K562 (cell line): ENCODE results near the gene GGACT. TPM values are rescaled to one million over a fixed set of nuclear protein-coding genes. Genes with fewer than 3 reads are reported as not detected.

Experiments used
- ATAC-seq: fragments of 200-7000 bp; cut with Tn5 transposase; 3 replicates; pipeline ENCODE4 v1.9.1; 2020; ENCODE audit warnings: moderate library complexity
- BruUV-seq: library from RNA; stranded (reverse); fragments of 400-500 nt; replicated peaks from 2 replicates; lab custom pipeline; 2021; lab: Mats Ljungman, UMichigan
- CTCF ChIA-PET: fragments of 300-600 bp; formaldehyde crosslinking; extraction: SDS; loops from one replicate; lab custom pipeline; 2021; ENCODE audit warnings: low intra/inter-chr PET ratio; lab: Yijun Ruan, JAX
- POLR2A ChIA-PET: fragments of 300-600, 350-650 bp; sonication (Branson Sonifier 250); formaldehyde crosslinking; extraction: SDS; loops from one replicate; lab custom pipeline; 2021; ENCODE audit warnings: antibody characterized with exemption, inconsistent platforms; lab: Yijun Ruan, JAX
- DNase-seq, 4 experiments: peaks; one replicate each; pipeline versions ENCODE4 v3.0.0 to v3.0.0-alpha.2; 2011 to 2018; ENCODE audit warnings: low spot score in 3 of 4, mixed read lengths in 3 of 4; ENCODE audit errors: extremely low read depth in 1 of 4
- FAIRE-seq: peaks from 2 replicates; lab custom pipeline; 2011; peaks lifted over from hg19 to GRCh38; lab: Jason Lieb, UNC
- H2AFZ ChIP-seq: 2 replicates; pipeline ENCODE4 v1.6.0; 2011; ENCODE audit warnings: low read depth, low read length, control low read depth, inconsistent platforms
- H3K27ac ChIP-seq: fragments of 200-600 bp; 3 replicates; pipeline ENCODE4 v1.8.0; 2011; ENCODE audit warnings: low read depth, mild to moderate bottlenecking, control low read depth, inconsistent platforms, low read length, moderate library complexity, mixed read lengths; ENCODE audit errors: extremely low read depth
- H3K27me3 ChIP-seq, 2 experiments: fragments of 300-600 bp in 1 of 2; 2 replicates in 1 of 2; 3 replicates in 1 of 2; pipeline versions ENCODE4 v1.6.0 to v1.8.0; 2011; ENCODE audit warnings: inconsistent platforms in 2 of 2, low read length in 2 of 2, mild to moderate bottlenecking in 1 of 2, mixed read lengths in 1 of 2, moderate library complexity in 1 of 2; ENCODE audit not compliant: control insufficient read depth in 2 of 2, insufficient read depth in 2 of 2
- H3K36me3 ChIP-seq: fragments of 300-600 bp; 3 replicates; pipeline ENCODE4 v1.8.0; 2011; ENCODE audit warnings: mild to moderate bottlenecking, low read length, inconsistent platforms; ENCODE audit not compliant: control insufficient read depth, insufficient read depth
- H3K4me1 ChIP-seq, 2 experiments: fragments of 200-600 bp in 1 of 2; replicated peaks in 1 of 2; 2 replicates in 1 of 2; 3 replicates in 1 of 2; pipeline versions ENCODE4 v1.5.1 to v1.8.0; 2011; ENCODE audit warnings: inconsistent platforms in 2 of 2, low read length in 2 of 2, mild to moderate bottlenecking in 1 of 2, mixed read lengths in 1 of 2, moderate library complexity in 1 of 2; ENCODE audit not compliant: control insufficient read depth in 2 of 2, insufficient read depth in 2 of 2
- H3K4me2 ChIP-seq: 2 replicates; pipeline ENCODE4 v1.6.1; 2011; ENCODE audit warnings: low read length, control low read depth, inconsistent platforms, mixed read lengths; ENCODE audit not compliant: insufficient read depth
- H3K4me3 ChIP-seq: fragments of 200-600 bp; sonication (generic), shearing (Covaris generic); 2 replicates; pipeline ENCODE4 v1.5.1; 2016; ENCODE audit warnings: control low read depth, inconsistent platforms
- H3K79me2 ChIP-seq: fragments of 200-600 bp; 3 replicates; pipeline ENCODE4 v1.8.0; 2011; ENCODE audit warnings: low read length, inconsistent platforms; ENCODE audit not compliant: control insufficient read depth, insufficient read depth
- H3K9ac ChIP-seq, 2 experiments: 2 replicates each; pipeline versions ENCODE4 v1.6.0 to v1.6.1; 2011; ENCODE audit warnings: low read depth in 2 of 2, low read length in 2 of 2, control low read depth in 1 of 2, inconsistent platforms in 1 of 2, mild to moderate bottlenecking in 1 of 2, mixed read lengths in 1 of 2; ENCODE audit not compliant: insufficient read depth in 1 of 2
- H3K9me1 ChIP-seq: one replicate; pipeline ENCODE4 v1.6.0; 2011; ENCODE audit warnings: inconsistent platforms, mild to moderate bottlenecking, low read length, moderate library complexity; ENCODE audit not compliant: control insufficient read depth, insufficient read depth
- H3K9me3 ChIP-seq: replicated peaks from 2 replicates; pipeline ENCODE4 v1.5.1; 2011; ENCODE audit warnings: low read depth, low read length, inconsistent platforms; ENCODE audit not compliant: control insufficient read depth, insufficient read depth
- H4K20me1 ChIP-seq: replicated peaks from 2 replicates; pipeline ENCODE4 v1.6.1; 2011; ENCODE audit warnings: low read length, inconsistent platforms, mixed read lengths; ENCODE audit not compliant: control insufficient read depth, insufficient read depth
- ASH1L ChIP-seq: fragments of 450-650 bp; IDR thresholded peaks from 2 replicates; pipeline ENCODE4 v1.6.1; 2018; ENCODE audit warnings: borderline replicate concordance, mild to moderate bottlenecking, low read depth; ENCODE audit not compliant: partially characterized antibody
- TCFL5 ChIP-seq: fragments of 250-450 bp; sonication (Bioruptor Pico); conservative IDR thresholded peaks from 2 replicates; pipeline ENCODE4 v1.6.1; 2021; ENCODE audit warnings: mild to moderate bottlenecking, moderate library complexity, matching md5 sums
- WGBS: fragments of 100-300 bp; shearing (Covaris generic); methylation state at CpG from one replicate; pipeline ENCODE4 v1.1.6; 2016; ENCODE audit warnings: low coverage, mixed read lengths; ENCODE audit not compliant: insufficient coverage; ENCODE audit errors: missing lambda C conversion rate; 5-methylcytosine and 5-hydroxymethylcytosine counted together
- in situ Hi-C: fragments of 300-500 bp; cut with MboI; formaldehyde crosslinking; loops from 4 replicates; pipeline ENCODE4 v1.15.0; 2018; ENCODE audit warnings: inconsistent platforms, mixed read lengths
- intact Hi-C: fragments of 100-400 bp; cut with micrococcal nuclease; formaldehyde crosslinking; loops from 2 replicates; pipeline ENCODE4 v1.14.2; 2022
- polyA plus RNA-seq, 8 experiments: library from polyadenylated mRNA; depleted of rRNA in 4 of 8; stranded (reverse) in 5 of 8; unstranded in 3 of 8; fragments of >200 nt; fragmentation: Nextera tagmentation in 2 of 8; fragmentation: Illumina TruSeq in 1 of 8; extraction: Ambion mirVana in 2 of 8; extraction: Trizol in 1 of 8; gene quantifications; 2 replicates each; pipeline versions ENCODE4 v1.2.1 to v1.2.3, GENCODE V29; 2011 to 2014; ENCODE audit warnings: inconsistent platforms in 1 of 8, missing spikeins in 1 of 8
- total RNA-seq, 7 experiments: library from RNA; depleted of rRNA in 6 of 7; stranded (reverse); fragments of >200 nt in 6 of 7; fragmentation: Illumina TruSeq in 2 of 7; extraction: Trizol in 2 of 7; gene quantifications; 2 replicates each; pipeline versions ENCODE4 v1.2.1 to v1.2.3, GENCODE V29; 2011 to 2021; ENCODE audit warnings: low replicate concordance in 1 of 7

GGACT gene
- total and polyA plus RNA-seq, 9 of the 15 experiments (the other 6 are each of a cell fraction or from before 2014, with no cell fraction given): 0.20 to 3.2 (median 1.7) TPM

GRCh38 chr13:100527644-100528043 is 60.9 kb downstream of the GGACT start (continued):
- TF ChIP-seq TCFL5 (CRISPR knock-in tag): no peak

- Histone ChIP-seq H3K9me3 (no peaks in the 10 kb centered on the region), H3K4me3 (no peak overlapping the region), H3K27me3 (no peaks in the 10 kb centered on the region), H3K36me3 (no peaks in the 10 kb centered on the region), H3K4me2 (no peak overlapping the region), H2AFZ (no peak overlapping the region), H3K27ac (no peak overlapping the region), H3K9ac (no peak overlapping the region), H3K9me1 (no peaks in the 10 kb centered on the region), H4K20me1 (no peaks in the 10 kb centered on the region), H3K4me1 (no peaks in the 10 kb centered on the region), H3K79me2 (no peaks in the 10 kb centered on the region)
- no peak for DNase-seq
- FAIRE-seq: no peak
- no TSS peak for BruUV-seq
- ChIA-PET CTCF (no interaction called here), POLR2A (no interaction called here)
- intact Hi-C loops (no loop called here), in situ Hi-C loops (loop anchor here (25.0 kb wide), 1 partner anchor 864 kb away; no protein-coding TSS in a partner anchor)
- 91% methylated on average over 17 of the region's 27 CpGs for whole genome bisulfite sequencing
- no peak for TF ChIP-seq ASH1L
- ATAC-seq: no peak
These were observed 62.1 kb downstream of the GGACT start for GRCh38 chr13:100526318-100527000.
